Tibial nerve (tissue), 4 donors: ENCODE results near the gene TWNK. TPM values are rescaled to one million over a fixed set of nuclear protein-coding genes. Genes with fewer than 3 reads are reported as not detected.

Experiments used
- DNase-seq, 2 donors: peaks; one replicate each; pipeline ENCODE4 v3.0.0-alpha.2; 2019; ENCODE audit warnings: low spot score in 2 of 2
- H3K27ac ChIP-seq, 4 donors: fragments of 200-600 bp; sonication (generic) in 3 of 4; one replicate each; pipeline ENCODE4 v1.5.1; 2017 to 2019; ENCODE audit warnings: mild to moderate bottlenecking in 1 of 4
- H3K27me3 ChIP-seq, 2 donors: fragments of 200-600 bp; sonication (generic) in 1 of 2; one replicate each; pipeline versions ENCODE4 v1.5.1 to v1.6.0; 2017 to 2019
- H3K36me3 ChIP-seq, 3 donors: fragments of 200-600 bp; sonication (generic); one replicate each; pipeline ENCODE4 v1.5.1; 2018 to 2019
- H3K4me1 ChIP-seq, 4 donors: fragments of 200-600 bp; sonication (generic) in 3 of 4; one replicate each; pipeline ENCODE4 v1.5.1; 2017 to 2019
- H3K4me3 ChIP-seq, 4 donors: fragments of 200-600 bp; sonication (generic) in 3 of 4; one replicate each; pipeline ENCODE4 v1.5.1; 2017 to 2019; ENCODE audit warnings: mild to moderate bottlenecking in 1 of 4, moderate library complexity in 1 of 4
- H3K9me3 ChIP-seq, 4 donors: fragments of 200-600 bp; sonication (generic) in 3 of 4; one replicate each; pipeline ENCODE4 v1.5.1; 2017 to 2019
- EP300 ChIP-seq, 2 donors: sonication (generic); formaldehyde crosslinking; IDR thresholded peaks; one replicate each; pipeline ENCODE4 v1.6.1; 2017; ENCODE audit warnings: antibody characterized with exemption in 2 of 2, mild to moderate bottlenecking in 1 of 2
- POLR2A ChIP-seq, 2 donors: fragments of 450-650 bp; IDR thresholded peaks; one replicate each; pipeline ENCODE4 v1.6.1; 2017; ENCODE audit warnings: antibody characterized with exemption in 2 of 2, mild to moderate bottlenecking in 2 of 2, moderate library complexity in 2 of 2
- WGBS, 2 donors: methylation state at CpG; one replicate each; pipeline ENCODE4 v1.1.5; 2018; 5-methylcytosine and 5-hydroxymethylcytosine counted together
- total RNA-seq, 4 donors: library from RNA; depleted of rRNA; stranded (reverse); fragments of >200 nt; gene quantifications; one replicate each; pipeline ENCODE4 v1.1.0, GENCODE V29; 2016
- TF ChIP-seq, protein P1 (sequence below), 5 experiments: fragments of 200-600 bp in 3 of 5; fragments of 450-650 bp in 2 of 5; sonication (generic) in 3 of 5; IDR thresholded peaks; one replicate each; pipeline ENCODE4 v1.5.1; 2016 to 2019; ENCODE audit warnings: antibody characterized with exemption in 5 of 5, mild to moderate bottlenecking in 3 of 5, moderate library complexity in 2 of 5

TWNK gene
- total RNA-seq, 4 donors from 2014 or later, result 5.0 to 11.4 (median 6.6) TPM

DNA sequence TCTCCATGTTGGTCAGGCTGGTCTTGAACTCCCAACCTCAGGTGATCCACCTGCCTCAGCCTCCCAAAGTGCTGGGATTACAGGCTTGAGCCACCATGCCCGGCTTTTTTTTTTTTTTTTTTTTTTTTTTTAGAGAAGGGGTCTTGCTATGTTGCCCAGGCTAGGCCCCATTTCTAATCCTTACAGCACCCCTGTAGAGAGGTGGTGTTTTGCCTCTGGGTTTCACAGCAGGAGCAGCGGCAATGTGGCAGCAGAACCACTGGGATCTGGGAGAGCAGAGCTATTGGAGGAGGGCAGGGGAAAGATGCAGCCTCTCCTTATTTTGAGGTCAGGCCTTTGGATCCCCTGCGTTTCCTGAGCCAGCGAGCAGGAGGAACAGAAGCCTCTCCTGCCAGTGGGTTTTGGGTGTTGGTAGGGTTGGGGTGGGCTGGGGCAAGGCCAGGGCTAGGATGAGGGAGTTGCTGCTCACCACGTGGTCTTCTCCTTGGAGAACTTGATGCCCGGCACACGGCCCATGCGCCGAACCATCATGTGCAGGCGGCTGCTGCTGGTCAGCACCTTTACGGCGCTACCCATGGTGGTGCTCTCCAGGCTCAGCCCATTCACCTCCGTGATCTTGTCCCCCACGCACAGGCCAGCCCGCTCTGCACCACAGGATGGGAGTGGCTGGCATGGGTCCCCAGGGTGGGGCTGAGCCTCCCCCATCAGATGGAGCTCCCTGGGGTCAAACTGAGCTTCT lies 35.8 kb downstream of the TWNK start:
- TF ChIP-seq EP300 (IDR thresholded peaks at IDR 0.05), result no peak
- TF ChIP-seq POLR2A (IDR thresholded peaks at IDR 0.05), result no peak
- TF ChIP-seq, protein P1, sequence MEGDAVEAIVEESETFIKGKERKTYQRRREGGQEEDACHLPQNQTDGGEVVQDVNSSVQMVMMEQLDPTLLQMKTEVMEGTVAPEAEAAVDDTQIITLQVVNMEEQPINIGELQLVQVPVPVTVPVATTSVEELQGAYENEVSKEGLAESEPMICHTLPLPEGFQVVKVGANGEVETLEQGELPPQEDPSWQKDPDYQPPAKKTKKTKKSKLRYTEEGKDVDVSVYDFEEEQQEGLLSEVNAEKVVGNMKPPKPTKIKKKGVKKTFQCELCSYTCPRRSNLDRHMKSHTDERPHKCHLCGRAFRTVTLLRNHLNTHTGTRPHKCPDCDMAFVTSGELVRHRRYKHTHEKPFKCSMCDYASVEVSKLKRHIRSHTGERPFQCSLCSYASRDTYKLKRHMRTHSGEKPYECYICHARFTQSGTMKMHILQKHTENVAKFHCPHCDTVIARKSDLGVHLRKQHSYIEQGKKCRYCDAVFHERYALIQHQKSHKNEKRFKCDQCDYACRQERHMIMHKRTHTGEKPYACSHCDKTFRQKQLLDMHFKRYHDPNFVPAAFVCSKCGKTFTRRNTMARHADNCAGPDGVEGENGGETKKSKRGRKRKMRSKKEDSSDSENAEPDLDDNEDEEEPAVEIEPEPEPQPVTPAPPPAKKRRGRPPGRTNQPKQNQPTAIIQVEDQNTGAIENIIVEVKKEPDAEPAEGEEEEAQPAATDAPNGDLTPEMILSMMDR (IDR thresholded peaks at IDR 0.05), result no peak
- Histone ChIP-seq H3K4me1 (peaks cover 0 to 10% (median 10%) of the 10 kb centered on the region in 4 donors), H3K9me3 (no peaks in the 10 kb centered on the region), H3K4me3 (no peak overlapping the region), H3K27ac (no peak overlapping the region), H3K27me3 (peaks cover 0 to 12% of the 10 kb centered on the region in 2 donors), H3K36me3 (no peaks in the 10 kb centered on the region)
- no peak for DNase-seq
- WGBS, 2 donors, result 92 to 95% methylated on average over 4 to 15 of the region's 15 CpGs

DNA sequence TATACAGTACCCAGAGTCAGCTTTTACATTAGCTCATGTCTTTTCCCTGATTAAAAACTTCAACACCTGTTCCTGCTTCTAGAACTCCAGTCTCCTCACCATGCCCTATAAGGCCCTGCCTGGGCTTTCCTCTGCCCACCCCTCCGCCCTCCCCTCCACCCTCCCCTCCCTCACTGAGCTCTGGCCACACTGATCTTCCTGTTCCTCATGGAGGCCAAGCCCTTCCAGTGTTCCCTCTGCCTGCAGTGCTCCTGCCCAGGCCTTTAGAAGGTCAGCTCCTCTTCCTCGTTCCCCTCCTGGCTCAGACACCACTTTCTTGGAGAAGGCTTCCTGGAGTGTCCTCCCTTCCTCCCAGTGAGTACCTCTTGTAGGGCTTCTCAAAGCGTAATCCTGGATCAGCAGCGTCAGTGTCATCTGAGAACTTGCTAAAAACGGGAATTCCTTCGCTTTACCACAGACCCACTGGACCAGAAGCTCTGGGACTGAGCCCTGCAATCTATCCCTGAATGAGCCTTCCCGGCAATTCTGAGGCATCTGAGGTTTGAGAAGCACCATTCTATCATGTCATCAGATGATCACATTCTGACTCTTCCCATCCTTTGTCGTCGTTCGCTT lies 39.9 kb downstream of the TWNK start:
- TF ChIP-seq, protein P1 (IDR thresholded peaks at IDR 0.05), result no peak
- no peak for TF ChIP-seq POLR2A (IDR thresholded peaks at IDR 0.05)
- no peak for TF ChIP-seq EP300 (IDR thresholded peaks at IDR 0.05)
- WGBS, 2 donors, result 75 to 78% methylated on average over 10 of the region's 10 CpGs

GRCh38 chr10:101028446-101029337 lies 41.3 kb downstream of the TWNK start:
- TF ChIP-seq POLR2A (IDR thresholded peaks at IDR 0.05), result no peak
- no peak for TF ChIP-seq EP300 (IDR thresholded peaks at IDR 0.05)
- TF ChIP-seq, protein P1 (IDR thresholded peaks at IDR 0.05), result no peak
- H3K4me3 ChIP-seq, result no peak overlapping the region
- 63 to 64% methylated on average over 7 of the region's 7 CpGs for WGBS, 2 donors
- no peaks in the 10 kb centered on the region for H3K27me3 ChIP-seq
- H3K9me3 ChIP-seq, result no peaks in the 10 kb centered on the region
- no peak overlapping the region for H3K27ac ChIP-seq
- H3K36me3 ChIP-seq, result no peaks in the 10 kb centered on the region
- H3K4me1 ChIP-seq, result peaks cover 0 to 32% (median 20%) of the 10 kb centered on the region in 4 donors
- DNase-seq, result no peak

More for the DNA sequence above, 39.9 kb downstream of the TWNK start:
- H3K9me3 ChIP-seq, result no peaks in the 10 kb centered on the region
- no peaks in the 10 kb centered on the region for H3K36me3 ChIP-seq
- H3K27me3 ChIP-seq, result no peaks in the 10 kb centered on the region
- peaks cover 0 to 21% (median 9%) of the 10 kb centered on the region in 4 donors for H3K4me1 ChIP-seq
- no peak for DNase-seq
- H3K27ac ChIP-seq, result no peak overlapping the region
- no peak overlapping the region for H3K4me3 ChIP-seq

GRCh38 chr10:101029520-101030295 lies 42.4 kb downstream of the TWNK start:
- H3K36me3 ChIP-seq, result peaks cover 0 to 3% (median 2%) of the 10 kb centered on the region in 3 donors
- no peaks in the 10 kb centered on the region for H3K9me3 ChIP-seq
- DNase-seq, result no peak
- H3K4me3 ChIP-seq, result no peak overlapping the region
- 50 to 66% methylated on average over 22 to 26 of the region's 27 CpGs for WGBS, 2 donors
- H3K4me1 ChIP-seq, result peaks cover 0 to 37% (median 21%) of the 10 kb centered on the region in 4 donors
- TF ChIP-seq POLR2A (IDR thresholded peaks at IDR 0.05) (no peak), EP300 (IDR thresholded peaks at IDR 0.05) (no peak)
- TF ChIP-seq, protein P1 (IDR thresholded peaks at IDR 0.05), result no peak
- H3K27me3 ChIP-seq, result no peaks in the 10 kb centered on the region
- H3K27ac ChIP-seq, result no peak overlapping the region
